NAMALWA (cell line): Measurements from ENCODE around the gene RASA2.
"Not testable (repeated sequence)": the region's sequence is repeated elsewhere in the genome, so short reads cannot be mapped to it uniquely, and the experiment has no call there.

ENCODE experiments used
- DNase-seq: peaks from one replicate; pipeline ENCODE4 v3.0.0-alpha.2; 2015; ENCODE audit warnings: low spot score

Gene RASA2

DNA sequence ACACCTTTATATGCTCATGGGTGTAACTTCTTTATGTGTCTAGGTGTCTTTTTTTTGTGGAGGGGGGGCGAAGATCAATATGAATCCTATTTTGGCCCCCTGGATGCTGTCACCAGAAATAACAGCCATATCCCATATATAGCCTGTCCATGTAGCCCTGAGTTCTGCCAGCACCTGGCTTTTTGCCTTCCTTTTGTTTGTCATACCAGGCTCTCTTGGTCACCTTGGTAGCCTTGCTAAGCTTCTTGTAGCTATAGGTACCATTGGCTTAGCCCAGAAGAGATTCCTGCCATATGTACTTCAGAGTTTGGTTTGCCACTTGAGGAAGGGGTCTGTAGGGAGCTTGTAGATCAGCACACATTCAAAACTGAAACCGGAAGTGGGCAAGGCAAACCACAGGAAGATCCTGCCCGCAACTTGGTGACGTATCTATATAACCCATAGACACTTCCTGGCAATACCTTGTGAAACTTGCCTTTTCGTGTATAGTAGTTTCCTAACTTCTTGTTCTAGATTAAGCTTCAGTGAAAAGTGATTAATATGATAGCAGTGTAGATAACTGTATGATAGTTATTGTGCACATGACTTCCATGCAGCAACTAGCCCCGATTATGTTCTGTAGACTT is 11.9 kb downstream of the RASA2 start:
- peak; percentile 94 for DNase-seq

DNA sequence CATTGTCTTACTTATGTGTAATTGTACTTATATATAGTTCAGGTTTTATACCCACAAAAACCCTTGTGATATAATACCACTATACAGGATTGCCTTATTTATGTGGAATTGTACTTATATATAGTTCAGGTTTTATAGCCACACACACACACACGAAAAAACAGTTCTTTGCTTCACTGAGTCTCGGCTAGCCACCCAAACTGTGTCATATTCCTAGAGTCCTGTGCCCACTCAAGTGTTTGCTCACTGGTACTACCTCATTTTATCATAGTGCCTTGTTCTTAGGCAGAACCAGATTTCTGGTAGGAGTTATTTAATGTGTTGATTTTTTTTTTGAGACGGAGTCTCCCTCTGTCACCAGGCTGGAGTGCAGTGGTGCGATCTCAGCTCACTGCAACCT is 12.5 kb downstream of the RASA2 start:
- no peak for DNase-seq

DNA sequence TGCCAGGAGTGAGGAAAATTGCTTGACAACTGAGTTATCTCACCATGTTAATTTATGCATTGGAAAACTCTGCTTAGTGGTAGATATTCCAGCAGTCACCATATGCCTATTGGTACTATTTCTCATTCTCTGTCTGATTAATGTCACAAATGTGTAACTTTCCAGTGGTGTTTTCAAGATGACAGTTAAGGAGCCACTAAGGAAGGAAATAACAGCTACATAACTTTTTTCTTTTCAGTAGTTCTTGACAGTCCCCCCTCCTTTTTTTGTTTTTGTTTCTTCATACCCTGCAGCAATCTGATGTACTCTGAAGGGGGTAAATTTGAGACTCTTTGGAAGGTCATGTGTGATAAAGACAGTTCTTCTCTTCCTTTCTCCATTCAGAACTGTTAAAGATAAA is 13.1 kb downstream of the RASA2 start:
- no peak for DNase-seq

DNA sequence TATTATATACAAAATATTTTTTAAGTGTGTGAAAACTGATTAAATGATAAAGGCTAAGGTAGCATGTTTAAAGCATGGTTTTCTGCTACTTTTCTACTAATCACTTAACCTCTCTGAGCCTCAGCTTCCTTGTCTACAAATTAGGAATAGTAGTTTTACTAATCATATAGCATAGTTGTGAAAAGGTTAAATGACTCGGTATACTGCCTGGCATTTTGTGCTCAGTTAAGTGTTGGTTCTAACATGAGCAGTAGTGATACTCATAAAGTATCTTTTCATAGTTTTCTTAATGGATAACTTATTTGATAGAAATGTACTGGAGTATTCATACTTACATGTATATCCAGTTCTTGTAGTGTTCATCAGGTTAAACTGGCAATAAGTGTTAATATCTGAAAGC is 13.6 kb downstream of the RASA2 start:
- DNase-seq, result no peak

DNA sequence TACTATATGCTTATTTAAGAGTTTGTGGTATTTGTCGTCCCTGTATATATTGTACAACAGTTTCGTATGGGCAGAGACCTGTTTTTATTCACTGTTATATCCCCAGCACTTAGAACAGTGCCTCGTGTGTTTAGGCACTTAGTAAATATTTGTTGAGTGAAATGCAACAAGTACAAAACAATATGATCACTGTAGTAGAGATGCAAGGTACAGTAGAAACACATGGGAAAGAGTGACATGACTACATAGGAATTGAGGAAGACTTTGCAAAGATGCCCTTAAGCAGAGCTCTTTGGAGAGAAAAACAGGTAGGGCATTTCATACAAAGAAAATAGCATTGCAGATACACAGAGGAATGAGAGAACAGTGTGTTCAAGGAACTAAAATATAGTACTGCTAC is 18.3 kb downstream of the RASA2 start:
- no peak for DNase-seq

DNA sequence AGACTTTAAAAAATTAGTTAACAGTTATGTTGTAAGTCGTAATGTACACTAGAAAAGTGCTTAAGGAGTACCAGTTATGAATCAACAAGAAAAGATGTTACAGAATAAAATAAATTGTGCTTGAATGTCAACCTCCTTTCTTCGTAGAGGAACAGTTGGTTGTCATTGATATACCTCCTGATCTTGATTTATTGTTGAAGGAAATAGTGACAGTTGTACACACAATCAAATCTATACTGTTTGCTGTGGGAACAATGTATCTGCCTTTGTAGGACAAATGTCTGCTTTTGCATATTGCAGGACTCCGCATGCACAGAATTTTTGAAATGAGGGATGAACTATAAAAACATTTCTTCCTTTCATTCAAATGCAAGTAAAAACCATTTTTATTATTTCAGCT is 19.2 kb downstream of the RASA2 start:
- no peak for DNase-seq

DNA sequence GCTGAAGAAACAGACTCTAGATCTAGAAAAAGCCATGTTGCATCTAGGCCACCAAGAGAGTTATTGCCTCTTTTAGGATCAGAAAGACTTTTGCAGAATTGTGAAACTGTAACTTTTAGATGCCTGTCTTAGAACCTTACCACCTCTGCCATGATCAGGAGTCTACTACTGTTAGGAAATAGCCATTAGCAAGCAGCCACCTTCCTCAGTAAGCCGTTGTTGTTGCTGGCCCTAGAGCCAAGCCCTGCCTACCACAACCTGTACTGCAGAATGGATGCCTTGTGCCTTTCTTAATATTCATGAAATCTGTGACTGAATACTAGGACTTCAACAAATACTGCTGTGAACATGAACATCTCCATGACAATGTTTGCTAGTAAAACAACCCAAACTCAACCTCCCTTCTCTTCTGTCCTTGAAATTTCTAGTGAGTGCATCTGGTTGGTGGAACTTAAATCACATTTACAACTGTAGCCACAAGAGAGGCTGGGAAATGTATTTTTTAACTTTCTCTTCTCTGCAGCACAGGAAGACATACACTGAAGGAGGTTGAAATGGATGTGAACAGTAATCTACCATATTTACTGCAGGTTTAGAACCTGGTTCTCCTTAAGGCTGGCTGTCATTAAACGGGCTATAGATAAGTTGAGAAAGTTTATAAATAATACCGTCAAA is 20.7 kb downstream of the RASA2 start:
- no peak for DNase-seq

DNA sequence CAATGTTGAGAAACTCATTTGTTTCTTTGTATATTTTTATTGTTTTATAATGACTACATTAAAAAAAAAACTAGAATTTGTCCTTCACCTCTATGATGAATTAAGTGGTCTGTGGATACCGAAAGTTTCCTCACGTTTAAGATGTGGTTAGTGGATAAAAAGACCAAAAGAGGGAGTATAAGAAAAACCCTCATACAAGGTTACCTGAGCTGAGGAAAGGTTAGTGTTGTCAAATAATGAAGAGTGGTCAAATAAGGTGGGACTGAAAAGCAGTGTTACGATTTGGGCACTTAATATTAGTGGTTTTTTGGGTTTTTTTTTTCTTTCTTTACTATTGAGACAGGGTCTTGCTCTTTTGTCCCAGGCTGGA is 21.2 kb downstream of the RASA2 start:
- no peak for DNase-seq

DNA sequence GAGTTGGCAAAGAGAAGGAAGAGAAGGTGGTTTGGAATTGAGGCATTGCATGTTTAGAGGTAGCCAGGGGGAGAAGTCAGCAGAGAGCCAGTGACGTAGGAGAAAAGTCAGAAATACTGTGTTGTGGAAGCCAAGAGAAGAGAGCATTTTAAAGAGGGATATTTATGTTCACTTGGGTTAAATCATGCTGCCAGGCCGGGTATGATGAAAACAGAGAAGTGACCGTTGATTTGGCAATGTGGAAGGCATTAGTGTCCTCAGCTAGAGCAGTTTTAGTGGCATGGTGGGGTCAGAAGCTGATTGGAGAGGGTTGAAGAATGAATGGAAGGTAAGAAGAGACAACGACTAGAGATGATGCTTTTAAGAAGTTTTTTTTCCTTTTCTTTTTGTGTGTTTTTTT is 24.5 kb downstream of the RASA2 start:
- DNase-seq, result no peak

DNA sequence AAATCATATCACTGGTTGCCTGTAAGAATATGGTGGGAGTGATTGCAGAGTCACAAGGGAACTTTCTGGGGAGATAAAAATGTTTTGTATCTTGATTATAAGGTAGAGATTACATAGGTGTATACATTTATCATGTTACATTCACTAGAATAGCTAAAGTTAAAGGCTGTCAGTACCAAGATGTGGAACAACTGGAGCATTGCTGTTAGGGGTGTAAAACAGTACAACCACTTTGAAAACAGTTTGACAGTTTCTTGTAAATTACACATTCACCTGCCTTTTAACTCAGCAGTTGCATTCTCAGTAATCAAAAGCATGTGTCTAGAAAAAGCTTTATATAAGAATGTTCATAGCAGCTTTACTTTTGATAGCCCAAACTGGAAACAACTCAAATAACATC is 27.6 kb downstream of the RASA2 start:
- DNase-seq, result no peak

DNA sequence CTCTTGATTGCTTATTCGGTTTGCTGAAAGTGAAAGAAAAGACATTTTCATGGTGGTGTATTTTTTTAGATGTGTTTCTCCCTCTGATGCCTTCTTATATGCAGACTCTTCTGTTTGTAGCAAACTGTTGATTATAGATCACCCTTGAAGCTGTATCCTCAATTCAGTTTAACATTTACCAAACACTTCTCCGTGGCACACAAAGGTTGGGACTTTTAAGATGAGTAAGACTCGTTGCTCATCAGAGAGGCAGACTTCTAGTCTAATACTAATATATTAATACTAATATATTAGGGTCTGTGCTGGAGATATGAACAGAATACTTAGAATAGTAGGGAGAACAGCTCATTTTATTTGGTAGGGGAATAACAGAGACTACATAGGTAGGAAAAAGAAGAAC is 32.8 kb downstream of the RASA2 start:
- no peak for DNase-seq

DNA sequence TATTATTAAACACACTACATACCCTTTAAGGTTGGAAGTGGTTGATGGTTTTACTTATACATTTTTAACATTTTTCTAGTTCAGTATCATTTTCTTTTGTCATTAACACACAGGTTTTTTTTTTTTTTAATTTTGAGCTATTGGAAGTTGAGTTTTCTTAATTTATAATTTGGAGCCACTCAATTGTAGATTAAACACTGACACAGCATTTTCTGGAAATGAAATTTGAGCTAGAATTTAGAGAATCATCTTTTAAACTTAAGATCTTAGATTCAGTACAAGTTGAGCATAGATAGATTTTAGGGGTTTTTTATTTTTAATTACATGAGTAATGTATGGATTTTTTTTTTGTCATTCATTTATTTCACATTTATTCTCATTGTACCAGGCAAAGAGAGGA is 35.0 kb downstream of the RASA2 start:
- no peak for DNase-seq

DNA sequence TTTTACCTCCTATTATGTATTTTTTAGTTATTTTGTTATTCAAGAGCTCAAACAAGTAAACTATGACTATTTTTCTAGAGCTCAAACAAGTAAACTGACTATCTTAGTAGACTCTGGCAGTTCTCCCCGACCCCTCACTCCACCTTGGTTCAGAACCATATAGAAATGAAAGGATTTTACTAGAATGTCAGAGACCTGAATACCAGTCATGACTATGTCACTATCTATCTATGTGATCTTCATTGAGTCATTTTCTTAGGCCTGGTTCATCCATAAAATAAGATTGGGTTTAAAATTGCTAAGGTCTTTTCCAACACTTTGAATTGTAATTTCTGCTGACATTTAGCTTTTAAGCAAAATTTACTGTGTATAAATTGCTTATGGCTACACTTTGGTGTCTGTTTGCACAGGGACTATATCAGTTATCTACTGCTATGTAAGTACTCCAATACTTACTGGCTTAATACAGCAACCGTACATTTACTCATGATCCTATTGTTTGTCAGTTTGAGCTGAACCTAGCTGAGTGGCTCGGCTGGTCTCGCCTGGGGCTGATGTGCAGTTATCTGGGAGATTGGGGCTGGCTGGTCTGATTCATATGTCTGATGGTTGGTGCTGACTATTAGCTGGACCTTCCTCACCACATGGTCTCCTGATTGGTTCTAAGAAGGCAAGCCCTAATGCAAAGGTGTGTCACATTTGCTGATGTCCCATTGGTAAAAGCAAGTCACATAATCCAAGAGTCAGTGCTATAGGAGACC is 37.0 kb downstream of the RASA2 start:
- DNase-seq, result no peak

DNA sequence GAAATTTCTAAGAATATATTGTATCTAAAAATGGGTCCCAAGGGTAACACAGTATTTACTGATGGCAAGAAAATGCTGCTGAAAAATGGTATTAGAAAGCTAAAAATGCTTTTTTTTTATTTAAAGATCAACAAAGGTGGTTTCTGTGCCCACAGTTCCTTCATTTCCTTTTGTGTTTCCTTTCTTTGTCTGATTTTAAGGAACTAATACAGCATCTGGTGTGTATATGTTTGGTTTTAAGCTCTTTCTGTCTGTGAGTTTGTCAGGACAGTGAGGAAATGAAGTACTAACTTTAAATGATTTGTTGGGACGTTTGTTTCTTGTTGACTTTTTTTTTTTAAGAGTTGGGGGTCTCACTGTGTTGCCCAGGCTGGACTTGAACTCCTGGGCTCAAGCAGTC is 38.2 kb downstream of the RASA2 start:
- DNase-seq, result no peak

DNA sequence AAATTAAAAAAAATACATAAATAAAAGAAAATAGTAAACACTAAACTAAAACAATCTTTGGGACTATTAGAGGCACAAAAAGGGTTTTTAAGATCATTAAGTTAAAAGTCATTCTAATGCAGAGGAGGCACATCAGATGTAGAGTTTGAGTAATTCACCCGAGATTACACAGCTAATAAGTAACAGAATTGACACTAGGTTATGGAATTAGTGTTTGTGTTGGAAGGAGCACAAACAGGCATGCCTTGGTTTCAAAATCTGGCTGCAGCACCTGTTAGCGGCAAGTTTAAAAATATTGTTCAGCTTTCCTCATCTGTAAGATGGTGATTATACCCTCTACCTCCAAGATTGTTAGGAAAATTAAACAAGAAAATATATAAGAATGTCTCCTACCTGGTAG is 39.0 kb downstream of the RASA2 start:
- no peak for DNase-seq

DNA sequence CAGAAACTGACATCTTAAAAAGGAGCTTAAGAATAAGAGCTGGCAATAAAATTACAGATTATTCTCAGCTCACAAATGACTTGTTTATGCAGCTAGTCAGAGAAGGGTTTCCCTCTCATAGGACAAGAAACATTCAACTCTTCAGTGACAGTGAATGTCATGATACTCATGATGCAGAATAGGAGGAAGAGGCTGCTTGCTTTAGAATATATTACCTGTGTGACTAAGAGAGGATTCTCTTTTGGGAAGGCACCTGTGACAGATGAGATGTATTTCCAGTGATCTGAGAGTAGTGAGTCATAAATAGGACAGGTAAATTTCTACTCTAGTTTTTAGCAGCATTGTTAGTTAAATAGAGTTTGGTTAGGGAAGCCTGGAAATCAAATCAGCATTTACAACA is 39.9 kb downstream of the RASA2 start:
- no peak for DNase-seq

DNA sequence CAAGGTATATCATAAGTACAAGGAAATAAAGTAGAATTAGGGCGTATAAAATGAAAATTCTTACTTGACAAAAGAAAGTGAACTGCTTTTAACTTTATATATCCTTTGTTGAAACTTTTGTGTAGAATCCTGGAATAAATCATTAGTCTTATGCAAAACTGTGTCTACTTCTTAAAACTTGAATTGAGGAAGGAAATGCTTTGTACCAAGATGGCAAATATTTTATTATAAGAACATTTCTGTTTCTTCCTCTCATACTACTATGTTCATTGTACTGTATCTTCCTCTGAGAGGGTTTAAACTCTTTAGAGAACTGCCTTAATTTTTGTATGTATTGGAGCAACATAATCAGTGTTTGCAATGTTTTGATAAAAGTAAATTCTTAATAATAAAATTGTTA is 42.0 kb downstream of the RASA2 start:
- DNase-seq, result no peak

DNA sequence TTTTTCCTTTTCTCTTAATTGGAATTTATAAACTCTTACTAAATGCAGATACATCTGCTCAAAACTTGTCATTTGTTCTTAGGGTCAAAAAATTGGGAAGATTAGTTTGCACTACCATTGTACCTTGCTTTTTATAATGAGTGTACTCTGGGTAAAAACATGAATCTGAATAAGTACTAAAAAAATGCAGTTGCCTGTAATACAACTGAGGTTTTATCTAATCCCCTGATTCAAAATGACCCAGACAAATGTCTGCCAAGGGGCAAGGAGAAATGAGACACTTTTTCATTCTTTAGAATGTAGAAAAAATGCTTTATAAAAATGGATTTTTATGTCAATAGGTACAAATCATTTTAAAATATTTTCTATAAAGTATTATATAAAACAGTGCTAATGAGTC is 42.4 kb downstream of the RASA2 start:
- no peak for DNase-seq

DNA sequence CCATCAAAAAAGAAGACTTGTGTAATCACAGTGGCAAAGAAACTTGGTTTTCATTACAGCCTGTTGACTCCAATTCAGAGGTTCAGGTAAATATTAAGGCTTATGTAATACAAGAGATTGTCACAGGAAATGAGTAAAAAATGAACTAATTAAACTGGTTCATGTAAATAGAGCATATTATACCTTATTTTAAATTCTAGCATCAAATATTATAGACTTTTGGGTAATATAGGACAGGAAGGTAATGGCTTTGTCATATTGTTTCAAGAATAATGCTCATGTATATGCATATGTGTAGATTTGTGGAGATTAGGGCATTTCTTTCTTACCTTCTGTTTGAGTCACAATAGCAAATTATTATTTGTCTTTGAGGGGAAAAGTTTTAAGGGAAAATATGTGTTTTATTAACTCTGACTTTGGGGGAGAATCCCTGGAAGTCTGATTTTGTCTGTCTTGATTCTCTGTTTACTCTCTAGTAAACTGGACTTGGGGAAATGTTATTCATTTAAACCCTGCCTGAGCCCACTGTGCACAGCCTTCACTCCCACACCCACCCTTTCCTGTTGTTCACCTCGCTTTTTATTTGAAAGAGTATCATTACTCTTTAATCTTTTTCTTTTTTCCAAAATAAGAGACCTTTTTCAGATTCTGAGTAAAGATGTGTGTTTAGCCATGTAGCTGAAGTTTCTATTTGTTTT is 43.0 kb downstream of the RASA2 start:
- no peak for DNase-seq

DNA sequence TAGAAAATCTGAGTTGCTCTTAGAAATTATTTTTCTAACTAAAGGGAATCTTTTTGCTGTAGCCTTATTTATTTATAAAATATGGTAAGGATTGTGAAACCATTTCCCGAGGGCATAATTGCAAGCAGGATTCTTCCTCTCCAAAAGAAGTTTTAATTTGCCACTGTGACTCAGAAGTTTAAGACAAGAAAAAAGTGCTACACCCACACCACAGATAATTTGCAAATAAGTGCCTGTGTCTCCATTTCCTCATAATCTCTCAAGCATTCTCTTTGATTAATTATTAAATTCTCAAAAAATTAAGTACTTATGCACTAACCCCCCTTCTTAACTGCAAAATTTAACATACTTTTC is 43.6 kb downstream of the RASA2 start:
- DNase-seq, result no peak

DNA sequence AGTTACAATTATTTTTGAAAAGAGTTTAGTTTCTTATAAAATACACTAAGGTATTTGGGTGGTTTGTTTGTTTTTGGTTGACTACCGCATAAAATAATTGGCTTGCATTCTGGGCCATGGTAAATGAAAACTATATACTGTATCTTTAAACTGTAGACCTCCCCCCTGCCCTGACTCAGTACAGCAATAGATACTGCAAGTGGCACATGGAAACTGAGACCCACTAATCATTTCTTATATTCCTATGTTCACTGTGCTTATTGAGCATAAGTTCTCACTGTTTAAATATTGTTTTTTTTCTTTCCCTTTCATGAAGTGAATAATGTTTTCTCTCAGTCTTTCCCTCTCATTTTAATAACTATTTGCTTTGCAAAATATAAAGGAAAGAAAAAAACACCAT is 45.8 kb downstream of the RASA2 start:
- DNase-seq, result no peak

DNA sequence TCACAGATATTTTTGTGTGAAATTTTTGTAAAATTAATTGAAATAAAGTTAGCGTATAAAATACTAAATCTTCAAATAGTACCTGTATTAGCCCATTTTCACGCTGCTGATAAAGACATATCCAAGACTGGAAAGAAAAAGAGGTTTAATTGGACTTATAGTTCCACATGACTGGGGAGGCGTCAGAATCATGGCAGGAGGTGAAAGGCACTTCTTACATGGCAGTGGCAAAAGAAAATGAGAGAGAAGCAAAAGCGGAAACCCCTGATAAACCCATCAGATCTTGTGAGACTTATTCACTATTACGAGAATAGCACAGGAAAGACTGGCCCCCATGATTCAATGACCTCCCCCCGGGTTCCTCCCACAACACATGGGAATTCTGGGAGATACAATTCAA is 49.2 kb downstream of the RASA2 start:
- DNase-seq, result not testable (repeated sequence)

DNA sequence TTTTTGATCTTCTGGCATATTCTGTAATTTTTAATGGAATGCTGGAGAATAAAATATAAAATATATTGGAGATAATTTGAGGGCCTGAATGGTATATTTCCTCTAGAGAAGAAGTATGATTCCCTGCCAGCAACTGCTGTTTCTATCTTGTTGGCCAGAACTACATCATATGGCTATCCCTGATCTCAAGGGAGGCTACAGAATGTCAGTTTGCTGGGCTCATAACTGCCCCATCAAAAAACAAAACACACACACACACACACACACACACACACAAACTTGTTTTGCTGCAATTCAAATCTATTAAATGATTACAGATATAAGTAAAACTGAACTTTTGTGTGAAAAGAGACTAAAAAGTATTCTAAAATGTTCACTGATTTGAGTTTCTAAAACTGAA is 51.0 kb downstream of the RASA2 start:
- DNase-seq, result no peak
